ENCODE results near the gene SLC30A4. TPM values are rescaled to one million over a fixed set of nuclear protein-coding genes. Genes with fewer than 3 reads are reported as not detected.

Gene SLC30A4
- total RNA-seq, 1 experiment from 2014 or later, result 5.8 TPM

DNA sequence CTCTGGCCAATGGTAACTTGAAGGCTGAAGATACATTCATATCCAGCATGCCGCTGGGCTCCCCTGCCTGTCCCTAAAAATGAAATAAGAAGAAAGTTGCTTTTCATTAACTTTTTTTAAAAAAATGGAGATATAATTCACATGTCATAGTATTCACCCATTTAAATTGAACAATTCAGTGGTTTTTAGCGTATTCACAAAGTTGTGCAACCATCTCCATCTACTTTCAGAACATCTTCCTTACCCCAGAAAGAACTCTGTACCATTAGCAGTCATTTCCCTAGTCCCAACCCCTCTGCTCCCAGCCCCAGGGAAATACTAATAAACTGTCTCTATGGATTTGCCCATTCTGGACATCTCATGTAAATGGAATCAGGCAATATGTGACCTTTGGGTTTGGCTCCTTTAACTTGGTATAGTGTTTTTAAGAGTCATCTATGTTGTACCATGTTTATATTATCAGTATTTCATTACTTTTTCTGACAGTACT lies 88.4 kb downstream of the SLC30A4 start:
- H3K27ac ChIP-seq, result no peak overlapping the region
- no peak for DNase-seq (ENCODE audit: low read depth in 1 of 2, low spot score in 2 of 2)
- no peaks in the 10 kb centered on the region for H3K27me3 ChIP-seq (replicated peaks)
- no peak overlapping the region for H3K4me3 ChIP-seq
- H3K9me3 ChIP-seq (replicated peaks), result no peaks in the 10 kb centered on the region
- H3K36me3 ChIP-seq, result no peaks in the 10 kb centered on the region
- peaks cover 7% of the 10 kb centered on the region for H3K4me1 ChIP-seq (replicated peaks)

GRCh38 chr15:45431511-45431910 lies 91.0 kb downstream of the SLC30A4 start:
- Histone ChIP-seq H3K9me3 (replicated peaks) (no peaks in the 10 kb centered on the region), H3K27ac (no peak overlapping the region), H3K27me3 (replicated peaks) (no peaks in the 10 kb centered on the region), H3K4me3 (no peak overlapping the region), H3K36me3 (no peaks in the 10 kb centered on the region), H3K4me1 (replicated peaks) (peaks cover 7% of the 10 kb centered on the region)
- DNase-seq (ENCODE audit: low read depth in 1 of 2, low spot score in 2 of 2), result no peak

GRCh38 chr15:45429941-45430792 lies 92.4 kb downstream of the SLC30A4 start:
- DNase-seq (ENCODE audit: low read depth in 1 of 2, low spot score in 2 of 2), result peak; percentile 67 to 72
- Histone ChIP-seq H3K9me3 (replicated peaks) (no peaks in the 10 kb centered on the region), H3K27ac (no peak overlapping the region), H3K4me1 (replicated peaks) (peaks cover 7% of the 10 kb centered on the region), H3K36me3 (no peaks in the 10 kb centered on the region), H3K4me3 (peak overlapping the region; percentile 26), H3K27me3 (replicated peaks) (no peaks in the 10 kb centered on the region)

Other genes starting within 250 kb of the SLC30A4 start
- gene GATM, start 144.2 kb downstream of the SLC30A4 start, total RNA-seq (2014; rRNA removed; shearing (Covaris generic)), result not detected in 2 replicates
- gene BLOC1S6, start 64.6 kb upstream of the SLC30A4 start, total RNA-seq (2014; rRNA removed; shearing (Covaris generic)), result 83.1 and 92.2 TPM in 2 replicates
- gene SQOR, start 112.3 kb upstream of the SLC30A4 start, total RNA-seq (2014; rRNA removed; shearing (Covaris generic)), result 4.6 and 4.7 TPM in 2 replicates

All from SJSA1 (cell line).